Fibroblast of gingiva (primary cell): Measurements from ENCODE around the gene DDX20.

Experiments
- DNase-seq: peaks from one replicate; pipeline ENCODE4 v3.0.0-alpha.2; 2011; ENCODE audit warnings: low read depth

The DDX20 gene, protein sequence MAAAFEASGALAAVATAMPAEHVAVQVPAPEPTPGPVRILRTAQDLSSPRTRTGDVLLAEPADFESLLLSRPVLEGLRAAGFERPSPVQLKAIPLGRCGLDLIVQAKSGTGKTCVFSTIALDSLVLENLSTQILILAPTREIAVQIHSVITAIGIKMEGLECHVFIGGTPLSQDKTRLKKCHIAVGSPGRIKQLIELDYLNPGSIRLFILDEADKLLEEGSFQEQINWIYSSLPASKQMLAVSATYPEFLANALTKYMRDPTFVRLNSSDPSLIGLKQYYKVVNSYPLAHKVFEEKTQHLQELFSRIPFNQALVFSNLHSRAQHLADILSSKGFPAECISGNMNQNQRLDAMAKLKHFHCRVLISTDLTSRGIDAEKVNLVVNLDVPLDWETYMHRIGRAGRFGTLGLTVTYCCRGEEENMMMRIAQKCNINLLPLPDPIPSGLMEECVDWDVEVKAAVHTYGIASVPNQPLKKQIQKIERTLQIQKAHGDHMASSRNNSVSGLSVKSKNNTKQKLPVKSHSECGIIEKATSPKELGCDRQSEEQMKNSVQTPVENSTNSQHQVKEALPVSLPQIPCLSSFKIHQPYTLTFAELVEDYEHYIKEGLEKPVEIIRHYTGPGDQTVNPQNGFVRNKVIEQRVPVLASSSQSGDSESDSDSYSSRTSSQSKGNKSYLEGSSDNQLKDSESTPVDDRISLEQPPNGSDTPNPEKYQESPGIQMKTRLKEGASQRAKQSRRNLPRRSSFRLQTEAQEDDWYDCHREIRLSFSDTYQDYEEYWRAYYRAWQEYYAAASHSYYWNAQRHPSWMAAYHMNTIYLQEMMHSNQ

DNA sequence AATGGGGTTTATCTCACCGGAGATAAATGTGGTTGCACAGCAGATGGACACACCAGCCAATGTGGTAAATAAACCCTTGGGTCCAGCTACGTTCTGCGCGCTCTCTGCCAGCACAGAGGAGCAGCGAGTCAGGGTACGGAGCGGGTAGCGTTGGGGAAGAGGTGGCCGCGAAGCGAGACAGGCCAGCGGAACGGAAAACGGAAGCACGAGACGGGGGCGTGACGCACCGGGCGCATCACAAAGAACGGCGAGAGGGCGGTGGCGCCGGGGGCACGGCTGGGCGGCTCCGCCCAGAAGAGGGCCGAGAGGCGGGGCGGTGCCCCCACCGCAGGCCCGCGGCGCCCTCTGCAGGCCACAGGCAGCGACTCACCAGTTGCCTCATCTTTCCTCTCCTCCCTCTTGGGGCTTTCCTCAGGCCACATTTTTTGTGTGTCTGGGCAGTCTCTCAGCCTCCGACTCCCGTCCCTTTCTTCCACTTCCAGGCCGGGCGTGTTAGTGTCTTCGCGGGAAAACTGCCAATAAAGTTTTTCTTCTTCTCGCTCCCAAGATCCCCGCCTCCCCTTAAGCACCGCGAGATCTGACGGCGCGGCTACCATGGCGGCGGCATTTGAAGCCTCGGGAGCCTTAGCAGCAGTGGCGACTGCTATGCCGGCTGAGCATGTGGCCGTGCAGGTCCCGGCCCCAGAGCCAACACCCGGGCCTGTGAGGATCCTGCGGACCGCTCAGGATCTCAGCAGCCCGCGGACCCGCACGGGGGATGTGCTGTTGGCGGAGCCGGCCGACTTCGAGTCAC lies at the start of gene DDX20:
DDX20 (plus strand) TSS at position 571 of the 793 bp plus-strand sequence; CDS start at position 595, 24 bp downstream.
- DNase-seq: peak; percentile 98

DNA sequence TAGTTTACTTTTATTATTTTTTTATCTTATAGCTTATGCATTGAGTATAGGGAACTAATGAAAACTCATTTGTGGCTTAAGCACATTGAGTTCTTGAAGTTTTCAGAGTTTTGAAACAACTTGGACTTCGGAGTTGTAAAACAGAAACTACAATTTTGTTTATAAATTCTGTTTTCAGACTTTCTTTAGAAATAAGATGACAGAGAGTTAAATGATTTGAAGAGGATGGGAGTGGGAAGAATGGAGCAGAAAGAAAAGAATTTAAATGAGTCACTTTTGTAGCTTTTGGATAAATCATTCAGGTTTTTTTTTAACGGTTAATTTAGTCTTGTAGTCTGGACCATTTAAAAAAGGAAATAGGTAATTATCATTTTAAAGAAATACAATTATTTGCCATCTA lies 48.8 kb upstream of the DDX20 start:
- DNase-seq: no peak

DNA sequence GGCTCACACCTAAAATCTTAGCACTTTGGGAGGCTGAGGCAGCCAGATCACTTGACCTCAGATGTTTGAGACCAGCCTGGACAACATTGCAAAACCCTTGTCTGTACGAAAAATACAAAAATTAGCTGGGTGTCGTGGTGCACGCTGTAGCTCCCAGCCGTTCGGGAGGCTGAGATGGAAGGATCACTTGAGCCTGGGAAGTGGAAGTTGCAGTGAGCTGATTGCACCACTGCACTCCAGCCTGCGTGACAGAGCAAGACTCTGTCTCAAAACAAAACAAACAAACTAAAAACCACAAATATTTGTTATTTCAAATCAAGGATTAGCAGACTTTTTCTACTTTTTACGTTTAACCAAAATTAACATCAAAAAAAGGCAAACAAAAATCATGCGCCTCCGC lies 47.8 kb upstream of the DDX20 start:
- peak; percentile 79 for DNase-seq

DNA sequence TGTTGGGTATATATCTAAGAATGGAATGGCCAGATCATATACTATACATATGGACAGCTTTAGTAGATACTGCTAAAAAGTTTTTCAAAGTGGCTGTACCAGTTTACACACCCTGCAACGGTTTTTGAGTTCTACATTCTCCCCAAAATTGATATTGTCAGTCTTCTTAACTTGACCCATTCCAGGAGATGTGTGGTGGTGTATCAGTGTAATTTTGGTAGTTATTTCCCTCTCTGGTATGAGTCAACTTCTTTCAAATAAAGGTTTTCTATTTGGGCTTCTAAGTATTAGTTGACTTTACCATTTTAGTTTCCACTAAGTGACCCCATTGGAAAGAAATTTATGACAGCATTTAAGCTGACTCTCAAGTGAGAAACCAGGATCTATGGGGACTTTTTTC lies 45.7 kb upstream of the DDX20 start:
- DNase-seq: no peak

DNA sequence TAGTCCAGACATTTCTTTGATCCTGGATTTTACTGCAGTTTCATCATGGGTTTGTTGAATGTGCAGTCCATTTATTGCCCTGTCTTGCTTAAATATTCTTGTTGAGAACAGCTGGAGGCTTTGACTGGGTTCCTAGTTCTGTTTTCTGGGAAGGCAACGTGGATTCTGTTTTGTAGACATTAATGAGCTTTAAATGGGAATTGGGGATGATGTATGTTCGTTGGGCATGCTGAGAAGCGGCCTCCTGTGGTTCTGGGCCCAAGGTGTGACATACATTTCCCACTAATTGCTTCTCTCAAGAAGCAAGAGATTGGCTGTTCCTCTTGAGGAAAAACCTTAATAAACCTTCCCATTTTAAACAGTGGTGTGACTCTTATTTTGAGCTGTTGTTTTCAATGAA lies 39.4 kb upstream of the DDX20 start:
- DNase-seq: no peak

DNA sequence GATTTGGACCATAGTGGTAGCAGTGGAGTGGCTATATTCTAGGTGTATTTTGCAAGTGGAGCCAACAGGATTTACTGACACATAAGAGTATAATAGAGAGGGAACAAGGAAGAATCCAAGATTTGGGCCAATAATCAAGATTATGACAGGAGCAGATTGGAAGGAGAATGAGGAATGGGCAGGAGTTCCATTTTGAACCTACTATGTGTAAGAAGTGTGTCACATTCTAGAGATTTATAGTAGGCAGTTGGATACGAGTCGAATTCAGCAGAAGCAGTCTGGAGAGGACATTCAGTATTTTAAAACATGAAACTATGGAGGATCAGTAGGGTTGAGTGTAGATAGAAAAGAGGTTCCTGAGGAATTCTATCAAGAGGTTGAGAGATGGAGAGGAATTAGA lies 38.3 kb upstream of the DDX20 start:
- DNase-seq: no peak

DNA sequence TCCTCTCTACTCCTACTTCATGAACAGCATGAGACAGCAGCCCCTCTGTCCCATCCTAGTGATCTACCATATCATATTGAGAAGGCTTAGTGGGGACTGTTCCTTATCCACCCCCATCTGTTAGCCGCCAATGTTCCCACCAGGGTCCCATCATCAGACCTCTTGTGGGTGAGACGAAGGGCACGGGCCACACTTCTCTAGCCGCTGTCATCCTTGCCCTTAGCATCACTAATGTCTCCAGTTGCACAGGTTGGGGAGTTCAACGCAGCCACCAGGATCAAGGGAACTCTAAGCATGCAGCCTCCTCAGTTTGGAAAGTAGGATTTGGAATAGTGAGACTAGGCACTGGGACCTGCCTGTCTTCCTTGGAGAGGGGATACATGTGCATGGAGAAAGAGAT lies 36.6 kb upstream of the DDX20 start:
- no peak for DNase-seq

DNA sequence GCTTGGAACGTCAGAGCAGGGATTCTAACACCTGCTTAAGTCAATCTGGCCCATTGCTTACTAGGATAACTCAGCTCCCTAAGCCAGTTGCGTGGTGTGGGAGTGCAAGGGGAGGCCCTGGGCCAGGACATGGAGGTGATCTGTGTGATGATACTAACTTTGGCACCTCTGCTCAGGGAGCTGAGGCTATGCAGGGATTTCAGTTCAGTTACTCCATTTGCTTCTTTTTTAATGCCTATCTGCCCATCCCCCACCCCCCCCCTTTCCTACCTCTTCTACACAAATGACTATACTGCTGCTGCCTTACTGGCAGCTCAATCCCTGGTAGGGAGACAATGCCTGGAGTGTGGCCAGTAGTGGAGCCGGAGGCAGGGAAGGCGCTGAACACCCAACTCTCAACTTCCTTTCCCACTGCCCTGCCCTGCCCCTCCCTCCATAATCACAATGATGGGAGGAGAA lies 36.0 kb upstream of the DDX20 start:
- no peak for DNase-seq

DNA sequence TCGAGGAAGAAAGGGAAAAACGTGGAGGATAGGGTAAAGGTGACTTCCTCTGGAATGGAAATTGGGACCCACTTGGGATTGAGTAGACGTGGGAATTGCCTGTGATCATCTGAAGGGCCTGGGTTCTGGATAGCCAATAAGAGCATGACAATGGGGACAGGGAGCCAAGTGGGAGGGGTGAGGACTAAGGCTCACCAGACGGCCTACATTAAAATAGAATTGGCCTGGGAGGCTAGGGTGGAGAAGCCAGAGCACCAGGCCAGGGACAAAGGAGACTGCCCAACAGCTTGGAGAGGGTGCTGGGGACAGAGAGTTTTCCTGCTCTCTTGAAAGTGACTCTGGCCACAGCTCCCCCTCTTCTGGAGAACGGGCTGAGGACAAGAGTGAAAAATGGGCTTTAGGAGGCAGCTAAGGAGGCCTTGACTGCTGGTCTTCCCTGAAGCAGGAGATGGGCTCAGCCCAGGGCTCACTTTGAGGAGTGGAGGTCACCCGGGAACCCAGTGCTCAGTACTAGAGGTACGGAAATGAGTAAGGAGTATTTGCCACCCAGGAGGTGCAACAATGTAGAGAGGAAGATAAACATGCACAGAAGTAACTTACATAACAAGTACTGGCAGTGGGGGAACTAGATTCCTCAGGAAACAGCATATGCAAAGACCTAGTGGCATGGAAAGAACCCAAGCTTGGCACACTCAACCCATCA lies 35.3 kb upstream of the DDX20 start:
- no peak for DNase-seq

DNA sequence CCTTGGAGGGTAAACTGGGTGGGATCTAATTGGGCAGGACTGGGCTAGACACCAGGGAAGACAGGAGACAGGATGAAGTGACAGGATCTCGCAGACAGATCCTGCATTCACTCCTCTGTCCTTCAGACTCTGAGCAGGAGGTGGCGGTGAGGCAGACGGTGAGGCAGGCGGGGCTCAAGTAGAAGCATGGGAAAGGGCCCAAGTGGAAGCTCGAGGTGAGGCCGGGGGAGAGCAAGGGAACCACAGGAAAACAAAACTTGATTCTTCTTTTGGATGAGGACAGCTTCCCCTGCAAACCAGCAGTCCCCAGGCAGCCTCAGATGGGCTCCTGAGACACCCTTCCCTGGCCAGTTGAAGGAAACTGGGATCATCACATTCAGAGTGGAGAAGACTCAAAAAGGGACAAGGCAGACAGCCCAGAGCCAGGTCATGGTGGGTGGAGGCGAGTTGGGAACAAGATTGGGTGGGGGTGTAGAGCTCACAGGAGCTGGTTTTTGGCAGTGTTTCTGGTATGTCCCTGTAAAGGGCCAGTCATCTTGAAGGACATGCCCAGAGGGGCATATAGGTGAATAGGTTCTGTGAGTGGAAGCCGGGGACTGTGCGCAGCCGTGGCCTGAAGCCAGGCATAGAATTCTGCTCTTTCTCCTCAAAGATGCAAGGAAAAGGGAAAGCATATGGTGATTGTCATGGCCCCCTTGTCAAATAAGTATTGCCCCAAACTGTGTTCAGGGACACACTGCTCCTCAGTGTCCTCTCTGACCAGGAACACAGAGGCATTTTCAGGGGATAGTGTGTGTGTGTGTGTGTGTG lies 34.5 kb upstream of the DDX20 start:
- no peak for DNase-seq

DNA sequence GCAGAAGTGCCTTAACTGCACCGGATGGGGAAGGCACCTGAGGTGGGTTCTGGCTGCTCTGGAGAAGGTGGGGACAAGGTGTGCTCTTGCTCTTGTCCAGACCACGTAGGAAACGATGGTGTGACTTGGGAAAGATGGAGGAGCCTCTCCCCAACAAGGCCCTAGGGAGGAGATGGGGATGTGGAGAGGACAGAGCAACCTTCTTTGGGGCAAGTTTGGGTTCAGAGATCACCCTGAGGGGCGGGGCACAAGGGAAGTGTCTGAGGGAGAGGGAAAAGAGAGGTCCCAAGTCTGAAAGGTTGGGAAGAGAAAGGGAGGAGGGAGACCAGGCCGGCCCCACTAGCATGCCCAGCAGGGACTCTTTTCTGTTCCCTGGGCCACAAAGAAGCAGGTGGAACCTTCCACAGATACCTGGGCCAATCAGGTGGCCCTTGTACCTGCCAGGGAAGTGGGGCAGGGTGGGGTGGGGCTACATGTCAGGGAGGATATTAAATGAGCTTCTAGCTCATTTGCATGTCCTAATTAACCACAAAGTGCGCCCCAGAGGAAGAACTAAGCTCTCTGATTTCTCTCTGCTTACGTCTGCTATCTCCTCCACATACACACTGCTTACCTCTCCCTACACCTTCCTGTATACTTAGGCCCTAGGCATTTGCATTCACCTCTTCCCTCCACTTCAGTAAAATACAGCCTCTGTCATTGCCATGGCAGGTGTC lies 32.5 kb upstream of the DDX20 start:
- no peak for DNase-seq

DNA sequence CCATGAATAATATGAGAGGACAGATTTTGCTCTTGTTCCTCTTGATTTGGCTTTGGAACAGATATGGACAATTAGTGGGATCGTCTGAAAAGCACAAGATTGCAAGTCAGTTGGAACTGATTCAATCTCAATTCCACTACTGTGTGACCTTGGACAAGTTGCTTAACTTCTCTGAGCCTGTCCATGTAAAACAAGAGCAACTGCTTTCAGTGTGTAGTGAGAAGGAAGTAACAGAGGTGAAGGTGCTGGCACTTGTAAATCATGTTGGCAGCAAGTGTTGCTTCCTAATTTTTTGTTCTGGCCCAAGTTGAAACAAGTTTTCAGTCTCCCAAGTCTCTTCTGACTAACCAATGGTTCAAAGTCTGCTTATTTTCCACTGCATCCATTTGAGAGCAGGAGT lies 31.8 kb upstream of the DDX20 start:
- no peak for DNase-seq

DNA sequence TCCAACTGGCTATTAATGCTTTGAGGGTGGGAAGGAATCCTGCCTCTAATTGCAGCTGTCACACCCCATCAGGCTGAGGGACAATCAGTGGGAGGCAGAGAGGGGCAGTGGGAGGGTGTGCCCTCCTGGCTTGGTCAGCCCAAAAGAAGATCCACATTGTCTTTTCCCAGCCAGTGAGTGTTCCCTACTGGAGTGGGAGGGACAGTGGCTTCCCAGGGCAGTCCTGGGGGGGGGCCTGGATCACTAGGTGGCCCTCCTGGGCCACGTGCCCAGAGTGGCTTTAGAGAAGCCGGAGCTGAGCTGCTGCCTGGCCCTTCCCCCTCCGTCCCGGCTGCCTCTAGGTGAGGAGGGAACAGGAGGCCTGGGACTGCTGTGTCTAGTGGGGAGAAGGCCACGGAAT lies 30.5 kb upstream of the DDX20 start:
- DNase-seq: no peak

DNA sequence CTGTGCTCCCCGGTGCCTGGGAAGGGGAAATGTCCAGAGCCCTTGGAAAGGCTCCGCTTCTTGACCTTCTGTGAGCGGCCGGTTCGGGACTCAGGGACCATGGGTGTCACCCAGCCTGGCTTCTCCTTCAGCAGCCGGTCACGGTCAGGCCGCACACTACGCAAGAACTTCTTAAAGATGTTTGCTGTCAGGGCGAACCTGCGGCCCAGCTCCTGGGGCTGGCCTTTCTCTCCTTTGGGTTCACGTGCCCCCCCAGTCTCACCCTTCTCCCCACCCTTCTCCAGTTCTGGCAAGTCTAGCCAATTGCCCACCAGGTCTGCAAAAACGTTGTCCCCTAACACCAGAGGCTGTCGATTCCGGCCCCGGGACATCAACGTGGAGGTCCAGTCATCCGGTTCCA lies 28.6 kb upstream of the DDX20 start:
- no peak for DNase-seq

DNA sequence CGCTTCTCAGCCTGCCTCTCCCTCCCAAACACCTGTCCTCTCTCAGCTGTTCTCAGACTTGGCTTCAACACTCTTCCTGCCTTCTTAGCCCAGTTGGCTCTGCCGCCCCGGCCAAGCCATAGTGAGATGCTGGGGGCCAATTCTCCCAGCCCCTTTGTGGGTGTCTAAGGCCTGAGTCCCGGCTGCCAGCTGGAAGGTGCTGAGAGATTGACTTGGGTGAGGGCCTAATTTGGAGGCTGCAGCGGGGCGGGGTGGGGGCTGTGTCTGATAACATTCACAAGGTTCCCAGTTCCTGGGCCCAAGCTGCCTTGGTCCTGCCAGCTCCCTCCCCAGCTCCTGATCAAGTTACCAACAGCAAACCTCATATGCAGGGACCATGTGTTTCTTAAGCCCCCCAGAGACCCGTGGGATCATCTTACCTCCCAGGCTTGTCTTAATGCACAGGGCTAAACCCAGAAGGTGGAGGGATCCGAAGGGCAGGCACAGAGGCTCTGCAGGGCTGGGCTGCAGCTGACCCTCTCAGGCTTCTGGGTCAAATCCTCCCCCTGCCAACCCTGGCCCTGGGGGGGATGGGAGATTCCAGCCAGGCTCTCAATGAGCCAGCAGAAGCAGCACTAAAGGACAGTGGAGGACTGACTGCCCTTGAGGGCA lies 26.3 kb upstream of the DDX20 start:
- DNase-seq: no peak

DNA sequence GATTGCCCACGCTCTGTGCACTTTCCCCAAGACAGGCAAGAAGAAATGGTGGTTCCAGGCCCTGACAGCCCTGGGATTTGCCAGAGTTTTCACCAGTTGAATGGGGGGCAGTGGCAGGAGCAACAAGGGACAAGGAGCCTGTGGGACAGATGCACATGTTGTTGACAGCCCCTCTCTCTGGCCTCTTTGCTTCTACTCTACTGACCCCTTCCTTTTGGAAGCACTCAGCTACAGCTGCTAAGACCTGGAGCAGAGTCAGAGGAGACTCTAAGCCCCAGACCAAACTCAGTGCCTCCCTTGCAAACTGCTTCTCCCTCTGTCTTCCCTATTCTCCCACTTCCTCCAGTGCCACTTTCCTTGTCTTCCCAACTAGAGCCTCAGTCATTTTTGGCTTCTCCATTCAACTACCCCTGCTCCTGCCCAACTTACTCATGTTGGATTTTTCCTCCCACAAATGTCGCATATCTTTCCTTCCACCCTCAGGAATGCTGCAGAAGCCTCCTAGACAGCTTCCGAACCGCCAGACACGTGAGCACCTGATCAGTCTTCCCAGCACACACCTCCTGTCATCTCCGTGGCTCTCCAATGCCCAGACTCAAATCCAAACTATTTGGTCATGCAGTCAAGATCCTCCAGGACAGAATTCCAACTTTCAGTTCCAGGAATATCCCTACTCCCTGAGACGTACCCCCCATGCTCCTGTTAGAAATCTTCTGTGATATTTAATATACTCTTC lies 25.6 kb upstream of the DDX20 start:
- no peak for DNase-seq

DNA sequence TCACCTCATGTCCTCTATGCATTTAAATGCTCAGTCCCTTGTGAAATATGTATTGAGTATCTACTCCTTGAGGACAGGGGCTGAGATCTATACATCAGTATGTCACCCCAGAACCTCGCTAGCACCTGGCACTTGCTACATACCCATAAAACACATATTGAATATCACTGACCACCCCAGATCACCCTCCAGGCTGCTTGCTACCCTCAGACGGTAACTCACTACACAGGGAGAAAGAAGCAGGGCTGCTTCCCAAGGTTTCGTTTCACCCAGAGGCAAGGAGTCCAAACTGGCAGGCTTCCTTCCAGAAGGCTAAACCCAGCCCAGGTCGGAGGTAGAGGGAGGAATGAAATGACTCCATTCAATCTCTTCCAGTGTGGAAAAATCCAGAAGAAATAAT lies 25.0 kb upstream of the DDX20 start:
- DNase-seq: no peak

DNA sequence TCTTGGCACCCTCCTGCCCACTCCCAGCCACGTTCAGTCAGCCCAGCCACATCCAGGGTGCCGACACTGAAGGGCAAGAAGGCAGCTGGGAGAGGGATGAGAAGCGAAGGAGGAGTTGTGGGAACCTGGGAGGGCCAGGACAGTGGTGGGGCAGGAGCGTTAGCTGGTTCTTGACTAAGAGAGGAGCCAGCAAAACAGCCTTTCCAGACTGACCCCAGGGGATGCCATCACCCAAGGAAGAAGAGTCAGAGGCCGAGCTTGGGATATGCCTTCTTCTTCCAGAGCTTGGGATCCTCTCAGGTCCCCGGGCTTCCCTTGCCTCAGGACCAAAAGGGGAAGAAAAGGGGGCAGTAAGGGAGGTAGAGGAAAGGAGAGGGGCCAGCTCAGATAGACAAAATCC lies 23.7 kb upstream of the DDX20 start:
- no peak for DNase-seq

DNA sequence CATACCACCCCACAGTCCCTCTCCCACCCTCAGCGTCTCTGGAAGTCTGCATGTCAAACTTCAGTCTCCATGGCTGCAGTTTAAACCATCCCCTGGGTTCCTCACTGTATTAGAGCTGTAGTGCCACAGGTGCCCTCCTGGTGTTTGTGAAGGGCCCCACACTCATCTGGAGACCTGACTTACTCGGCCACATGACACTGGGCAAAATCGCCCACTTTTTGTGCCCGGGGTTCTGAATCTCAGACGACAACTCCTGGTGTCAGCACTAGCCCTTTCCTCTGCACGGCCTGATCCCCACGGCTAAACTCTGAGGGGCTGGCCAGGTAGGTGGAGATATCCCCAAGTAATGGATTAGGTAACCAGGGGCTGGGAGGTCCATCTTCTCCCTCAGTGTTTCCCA lies 23.0 kb upstream of the DDX20 start:
- DNase-seq: no peak
